ENCODE results near the gene REXO4. TPM values are rescaled to one million over a fixed set of nuclear protein-coding genes. Genes with fewer than 3 reads are reported as not detected.

Gene REXO4
- total and polyA plus RNA-seq, 11 donors, result 9.6 to 30.6 (median 13.7) TPM

DNA sequence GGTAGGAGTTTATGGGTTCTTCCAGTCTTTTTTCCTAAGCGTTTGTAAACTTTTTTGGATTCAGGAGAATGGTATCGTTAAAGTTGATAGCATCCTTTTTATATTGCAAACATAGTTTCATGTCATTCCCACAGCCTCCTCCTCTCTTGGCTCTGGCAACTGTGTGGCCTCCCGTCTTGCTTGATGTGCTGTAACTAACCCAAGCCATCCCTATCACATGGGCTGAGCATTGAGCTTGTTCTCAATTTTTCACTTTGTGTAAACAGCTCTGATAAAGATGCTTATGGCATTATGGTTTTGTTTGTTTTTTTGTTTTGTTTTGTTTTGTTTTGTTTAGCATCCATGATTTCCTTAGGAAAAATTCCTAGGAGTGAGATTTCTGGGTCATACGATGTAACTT is 37.1 kb downstream of the REXO4 start:
- WGBS, 4 donors, result 86 to 89% (median 87%) methylated on average over 4 of the region's 4 CpGs

DNA sequence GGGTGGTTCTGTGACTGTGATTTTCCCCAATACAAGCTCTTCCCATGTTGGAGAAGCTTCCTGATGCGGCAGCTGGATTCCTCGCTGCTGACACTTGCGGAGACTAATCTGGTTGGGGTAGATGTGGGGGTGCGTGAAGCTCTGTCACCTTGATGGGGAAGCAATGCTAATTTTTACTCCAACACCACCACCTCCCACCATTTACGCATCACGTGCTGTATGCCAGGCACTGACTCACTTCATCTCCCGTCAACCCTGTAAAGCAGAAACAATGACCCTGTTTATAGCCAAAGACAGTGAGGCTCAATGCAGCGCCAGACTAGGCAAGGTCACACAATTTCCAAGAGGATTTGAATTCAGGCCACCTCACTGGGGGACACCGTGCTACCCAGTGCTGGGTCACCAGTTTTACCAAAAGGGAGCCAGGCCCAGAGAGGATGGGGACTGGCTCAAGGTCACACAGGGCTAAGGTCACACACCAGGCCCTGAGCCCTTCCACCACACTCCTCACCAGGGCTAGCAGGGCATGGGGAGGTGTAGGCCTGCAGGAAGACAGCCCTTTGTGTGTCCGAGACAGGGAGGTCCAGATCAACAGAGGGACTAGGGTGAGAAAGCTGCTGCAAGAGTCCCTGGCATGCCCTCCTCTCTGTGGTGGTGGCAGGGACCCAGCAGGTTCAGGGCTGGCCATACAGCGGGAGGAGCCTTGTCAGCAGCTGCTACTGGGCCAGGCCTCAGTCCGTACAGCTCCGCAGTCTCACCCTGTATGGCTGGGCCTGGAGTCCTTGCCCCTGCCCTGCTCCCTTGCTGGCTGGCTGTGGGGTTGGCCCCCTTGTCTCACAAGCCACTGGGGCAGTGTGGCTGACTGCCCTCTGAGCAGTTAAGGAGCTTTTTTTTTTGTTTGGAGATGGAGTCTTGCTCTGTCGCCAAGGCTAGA is 38.4 kb downstream of the REXO4 start:
- Histone ChIP-seq H3K36me3 (no peaks in the 10 kb centered on the region), H3K27me3 (no peaks in the 10 kb centered on the region), H3K4me1 (peaks cover 0 to 19% (median 9%) of the 10 kb centered on the region in 12 donors), H3K9me3 (peaks cover 0 to 10% (median 0%) of the 10 kb centered on the region in 12 donors), H3K4me3 (no peak overlapping the region), H3K27ac (no peak overlapping the region)
- intact Hi-C loops (cut with DNase I), result loop anchor here in 3 of 10 donors (5.0 kb wide), 2 partner anchors 38 to 42 kb away; partner anchors contain the start of genes SURF6 (in 2 of the 3) and REXO4 (in 1 of the 3)
- no peak for ATAC-seq
- TF ChIP-seq, protein P1, sequence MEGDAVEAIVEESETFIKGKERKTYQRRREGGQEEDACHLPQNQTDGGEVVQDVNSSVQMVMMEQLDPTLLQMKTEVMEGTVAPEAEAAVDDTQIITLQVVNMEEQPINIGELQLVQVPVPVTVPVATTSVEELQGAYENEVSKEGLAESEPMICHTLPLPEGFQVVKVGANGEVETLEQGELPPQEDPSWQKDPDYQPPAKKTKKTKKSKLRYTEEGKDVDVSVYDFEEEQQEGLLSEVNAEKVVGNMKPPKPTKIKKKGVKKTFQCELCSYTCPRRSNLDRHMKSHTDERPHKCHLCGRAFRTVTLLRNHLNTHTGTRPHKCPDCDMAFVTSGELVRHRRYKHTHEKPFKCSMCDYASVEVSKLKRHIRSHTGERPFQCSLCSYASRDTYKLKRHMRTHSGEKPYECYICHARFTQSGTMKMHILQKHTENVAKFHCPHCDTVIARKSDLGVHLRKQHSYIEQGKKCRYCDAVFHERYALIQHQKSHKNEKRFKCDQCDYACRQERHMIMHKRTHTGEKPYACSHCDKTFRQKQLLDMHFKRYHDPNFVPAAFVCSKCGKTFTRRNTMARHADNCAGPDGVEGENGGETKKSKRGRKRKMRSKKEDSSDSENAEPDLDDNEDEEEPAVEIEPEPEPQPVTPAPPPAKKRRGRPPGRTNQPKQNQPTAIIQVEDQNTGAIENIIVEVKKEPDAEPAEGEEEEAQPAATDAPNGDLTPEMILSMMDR (IDR thresholded peaks at IDR 0.05), result no peak
- no peak for TF ChIP-seq POLR2A (IDR thresholded peaks at IDR 0.05)
- 90 to 93% (median 92%) methylated on average over 13 to 14 of the region's 14 CpGs for WGBS, 4 donors
- DNase-seq, result no peak

More for the DNA sequence above, 37.1 kb downstream of the REXO4 start:
- peaks cover 0 to 8% (median 4%) of the 10 kb centered on the region in 12 donors for H3K4me1 ChIP-seq
- TF ChIP-seq, protein P1 (IDR thresholded peaks at IDR 0.05), result no peak
- TF ChIP-seq POLR2A (IDR thresholded peaks at IDR 0.05), result no peak
- ATAC-seq (no peak), DNase-seq (no peak)
- peaks cover 0 to 10% (median 0%) of the 10 kb centered on the region in 12 donors for H3K9me3 ChIP-seq
- intact Hi-C loops (cut with DNase I), result no loop called here
- H3K4me3 ChIP-seq, result no peak overlapping the region
- no peaks in the 10 kb centered on the region for H3K27me3 ChIP-seq
- H3K36me3 ChIP-seq, result no peaks in the 10 kb centered on the region
- H3K27ac ChIP-seq, result no peak overlapping the region

DNA sequence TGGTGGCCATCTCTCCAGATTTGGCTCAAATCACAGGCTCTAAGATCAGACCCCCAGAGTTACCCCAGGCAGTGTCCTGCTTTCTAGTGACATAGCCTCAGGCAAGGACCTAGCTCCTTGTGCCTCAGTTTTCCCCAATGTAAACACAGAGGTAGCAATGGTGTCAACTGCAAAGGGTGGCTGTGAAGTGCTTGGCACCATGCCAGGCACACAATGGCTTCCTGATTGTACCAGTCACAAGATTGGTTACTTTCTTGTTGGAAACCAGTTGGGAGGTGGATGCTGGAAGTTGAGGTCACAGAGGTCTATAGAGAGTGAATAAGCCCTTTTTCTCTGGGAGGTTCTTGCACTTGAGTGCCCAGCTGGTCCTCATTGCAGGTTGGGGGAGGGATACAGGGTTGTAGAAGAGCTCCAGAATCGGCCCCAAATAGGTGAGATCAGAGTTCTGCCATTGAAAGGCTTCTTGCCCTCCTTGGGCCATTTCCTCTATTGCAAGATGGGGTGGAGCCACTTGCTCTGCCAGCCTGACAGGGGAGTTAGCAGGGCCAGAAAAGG is 39.3 kb downstream of the REXO4 start:
- Histone ChIP-seq H3K9me3 (peaks cover 0 to 10% (median 0%) of the 10 kb centered on the region in 12 donors), H3K27ac (no peak overlapping the region), H3K4me3 (no peak overlapping the region), H3K27me3 (no peaks in the 10 kb centered on the region), H3K4me1 (peaks cover 0 to 25% (median 16%) of the 10 kb centered on the region in 12 donors), H3K36me3 (peaks cover 0 to 4% (median 0%) of the 10 kb centered on the region in 9 donors)
- intact Hi-C loops (cut with DNase I), result loop anchor here in 3 of 10 donors (5.0 kb wide), 2 partner anchors 39 to 41 kb away; partner anchors contain the start of genes SURF6 (in 2 of the 3) and REXO4 (in 1 of the 3)
- WGBS, 4 donors, result 92 to 100% (median 95%) methylated on average over 1 of the region's 1 CpG
- ATAC-seq (no peak), DNase-seq (no peak)
- TF ChIP-seq, protein P1 (IDR thresholded peaks at IDR 0.05), result no peak
- TF ChIP-seq POLR2A (IDR thresholded peaks at IDR 0.05), result no peak

Measured in heart left ventricle (tissue), 16 donors.